Measurements from ENCODE around the gene C1orf35. TPM values are rescaled to one million over a fixed set of nuclear protein-coding genes. Genes with fewer than 3 reads are reported as not detected.

The C1orf35 gene
- total and polyA plus RNA-seq, 2 of the 4 experiments (the other 2 are of a cell fraction), result 4.3 to 13.0 TPM

GRCh38 chr1:228142701-228143136 is 39.6 kb upstream of the C1orf35 start:
- 78% methylated on average over 5 of the region's 11 CpGs; no CpG with 5 or more reads in 1 of the 2 experiments for WGBS, 2 experiments (ENCODE audit: extremely low coverage in 2 of 2, insufficient read length in 1 of 2)
- dilution Hi-C loops (cut with HindIII; ENCODE audit: low sequenced_read_pairs, unreplicated experiment), result no loop called here
- intact Hi-C loops (cut with micrococcal nuclease), result loop anchor here (5.0 kb wide), 1 partner anchor 40 kb away; the partner anchor contains the start of gene C1orf35
- Histone ChIP-seq H3K4me3 (ENCODE audit: insufficient read depth, low read depth, low read length) (no peak overlapping the region), H2AK5ac (ENCODE audit: low read depth, low read length) (no peak overlapping the region), H2AFZ (replicated peaks; ENCODE audit: low read length, poor library complexity) (peak overlapping the region; percentile 14), H3K36me3 (ENCODE audit: control insufficient read depth, insufficient read depth, low read length) (peaks cover 12% of the 10 kb centered on the region), H3K27me3 (ENCODE audit: control insufficient read depth, insufficient read depth, low read length) (no peaks in the 10 kb centered on the region), H3K9ac (ENCODE audit: low read depth, low read length) (no peak overlapping the region), H3K4me1 (ENCODE audit: control insufficient read depth, insufficient read depth, low read length) (peaks cover 19% of the 10 kb centered on the region), H3K56ac (ENCODE audit: extremely low read depth, insufficient read depth, low read length) (no peak overlapping the region), H4K5ac (ENCODE audit: low read depth, low read length) (no peak overlapping the region), H4K91ac (ENCODE audit: insufficient read depth, low read depth, low read length) (no peak overlapping the region), H3K9me1 (ENCODE audit: insufficient read depth, low read length) (peaks cover 24% of the 10 kb centered on the region), H3K14ac (replicated peaks; ENCODE audit: low read depth, low read length) (no peak overlapping the region), H3K9me3 (ENCODE audit: control insufficient read depth, insufficient read depth, low read length) (no peaks in the 10 kb centered on the region), H3K4ac (ENCODE audit: low read depth, low read length) (no peak overlapping the region), H3K18ac (ENCODE audit: low read depth, low read length) (no peak overlapping the region), H2AK9ac (replicated peaks; ENCODE audit: low read depth, low read length, poor library complexity) (no peak overlapping the region), H2BK120ac (ENCODE audit: low read depth, low read length) (no peak overlapping the region), H3K23ac (ENCODE audit: low read depth, low read length) (no peak overlapping the region), H3K27ac (ENCODE audit: insufficient read depth, low read length) (no peak overlapping the region), H2BK15ac (ENCODE audit: low read depth, low read length) (no peak overlapping the region), H3K4me2 (ENCODE audit: low read depth, low read length) (no peak overlapping the region; the same call in 1 of the 2 replicates), H3K79me1 (ENCODE audit: low read depth in 1 of 2, low read length in 2 of 2) (peaks cover 0 to 60% of the 10 kb centered on the region in 2 experiments; a peak in 2 of 4 replicates), H2BK20ac (ENCODE audit: low read depth, low read length) (no peak overlapping the region), H2BK5ac (ENCODE audit: low read depth, low read length, poor library complexity, severe bottlenecking) (no peak overlapping the region), H4K20me1 (ENCODE audit: insufficient read depth, low read length) (peaks cover 67% of the 10 kb centered on the region), H4K8ac (ENCODE audit: low read depth in 2 of 2, low read length in 2 of 2) (no peak overlapping the region)
- TF ChIP-seq FOS (IDR thresholded peaks at IDR 0.05; ENCODE audit: low read depth, low read length) (no peak), USF2 (IDR thresholded peaks at IDR 0.05; ENCODE audit: low read depth, low read length) (no peak), CEBPB (IDR thresholded peaks at IDR 0.05; ENCODE audit: low read depth, low read length) (no peak), RAD21 (IDR thresholded peaks at IDR 0.05; ENCODE audit: low read length) (no peak)
- no TSS peak for BruUV-seq (replicated peaks)
- no peak for ATAC-seq (ENCODE audit: low read depth)
- POLR2A ChIA-PET (ENCODE audit: unreplicated experiment), result no interaction called here
- no peak for DNase-seq
- CTCF ChIA-PET, result interaction anchor here (1.3 kb wide), 1 partner anchor 147 kb away, joined by 4 read pairs; no protein-coding TSS in a partner anchor
- in situ Hi-C loops (cut with MboI; ENCODE audit: low sequenced_read_pairs), result no loop called here

Measured in IMR-90 (cell line).